Right lobe of liver (tissue), 6 donors: ENCODE results near the gene ACSL6. TPM values are rescaled to one million over a fixed set of nuclear protein-coding genes. Genes with fewer than 3 reads are reported as not detected.
A peak's percentile ranks its signal among the peaks of the same experiment; 100 is the strongest.

Experiments
- ATAC-seq, 4 donors: fragments of 200-7000 bp; cut with Tn5 transposase; one replicate each; pipeline ENCODE4 v1.9.1; 2020; ENCODE audit warnings: mild to moderate bottlenecking in 4 of 4, moderate library complexity in 4 of 4
- DNase-seq, 3 donors: peaks; one replicate each; pipeline ENCODE4 v3.0.0-alpha.2; 2020
- H3K27ac ChIP-seq, 3 donors: fragments of 200-600 bp; one replicate each; pipeline ENCODE4 v1.8.0; 2022
- H3K27me3 ChIP-seq, 2 donors: fragments of 200-600 bp; one replicate each; pipeline ENCODE4 v1.8.0; 2022
- H3K36me3 ChIP-seq, 4 donors: fragments of 200-600 bp; sonication (generic) in 1 of 4; one replicate each; pipeline versions ENCODE4 v1.5.1 to v1.8.0; 2017 to 2022; ENCODE audit warnings: control low read depth in 1 of 4
- H3K4me1 ChIP-seq, 4 donors: fragments of 200-600 bp; sonication (generic) in 1 of 4; one replicate each; pipeline versions ENCODE4 v1.5.1 to v1.8.0; 2017 to 2022; ENCODE audit warnings: control low read depth in 1 of 4
- H3K4me3 ChIP-seq, 3 donors: fragments of 200-600 bp; one replicate each; pipeline ENCODE4 v1.8.0; 2022
- H3K9me3 ChIP-seq, 4 donors: fragments of 200-600 bp; sonication (generic) in 1 of 4; one replicate each; pipeline versions ENCODE4 v1.5.1 to v1.8.0; 2017 to 2022; ENCODE audit warnings: control low read depth in 1 of 4
- POLR2A ChIP-seq: fragments of 450-650 bp; IDR thresholded peaks from one replicate; pipeline ENCODE4 v1.6.1; 2017; ENCODE audit warnings: antibody characterized with exemption, mild to moderate bottlenecking
- WGBS: methylation state at CpG from one replicate; pipeline ENCODE4 v1.1.6; 2018; ENCODE audit warnings: low coverage, low lambda C conversion rate; ENCODE audit not compliant: insufficient coverage; ENCODE audit errors: missing lambda C conversion rate; 5-methylcytosine and 5-hydroxymethylcytosine counted together
- intact Hi-C, 2 donors: fragments of 100-400 bp; cut with DNase I; formaldehyde crosslinking; loops; one replicate each; pipeline versions ENCODE4 v1.11.2 to v1.14.1; 2022
- total RNA-seq, 6 experiments: library from RNA; depleted of rRNA in 2 of 6; stranded (reverse); fragments of >200 nt in 2 of 6; fragmentation: NEBNext Ultra II Directional in 3 of 6; extraction: Animal tissue kit (Norgen Biotek cat#: 25700) in 3 of 6; gene quantifications; one replicate each; pipeline versions ENCODE4 v1.1.0 to v1.2.4, GENCODE V29; 2016 to 2023
- TF ChIP-seq, protein P1 (sequence below), 4 donors: fragments of 200-600 bp in 3 of 4; fragments of 450-650 bp in 1 of 4; IDR thresholded peaks; one replicate each; pipeline versions ENCODE4 v1.5.1 to v1.8.0; 2016 to 2022; ENCODE audit warnings: antibody characterized with exemption in 4 of 4, mild to moderate bottlenecking in 2 of 4
- donor health status: DM: no; HTN: yes; CAD: no.
- donor health status: DM: no; HTN: no; CAD: no.
- donor health status: DM: no; HTN: no; CAD: no.
- donor health status: DM: no; HTN: yes; CAD: no.
- donor health status: DM: no; HTN: yes; CAD: no.

The ACSL6 gene
- total RNA-seq, 6 experiments from 2014 or later: 1.3 to 6.0 (median 4.6) TPM

GRCh38 chr5:132058646-132059042, 47.2 kb upstream of the ACSL6 start:
- intact Hi-C loops: no loop called here
- Histone ChIP-seq H3K27ac (no peak overlapping the region), H3K4me1 (no peaks in the 10 kb centered on the region), H3K36me3 (no peaks in the 10 kb centered on the region), H3K4me3 (no peak overlapping the region), H3K9me3 (no peaks in the 10 kb centered on the region), H3K27me3 (no peaks in the 10 kb centered on the region)
- ATAC-seq: no peak
- WGBS: 67% methylated on average over 3 of the region's 7 CpGs
- DNase-seq: no peak
- no peak for TF ChIP-seq POLR2A
- TF ChIP-seq, protein P1, sequence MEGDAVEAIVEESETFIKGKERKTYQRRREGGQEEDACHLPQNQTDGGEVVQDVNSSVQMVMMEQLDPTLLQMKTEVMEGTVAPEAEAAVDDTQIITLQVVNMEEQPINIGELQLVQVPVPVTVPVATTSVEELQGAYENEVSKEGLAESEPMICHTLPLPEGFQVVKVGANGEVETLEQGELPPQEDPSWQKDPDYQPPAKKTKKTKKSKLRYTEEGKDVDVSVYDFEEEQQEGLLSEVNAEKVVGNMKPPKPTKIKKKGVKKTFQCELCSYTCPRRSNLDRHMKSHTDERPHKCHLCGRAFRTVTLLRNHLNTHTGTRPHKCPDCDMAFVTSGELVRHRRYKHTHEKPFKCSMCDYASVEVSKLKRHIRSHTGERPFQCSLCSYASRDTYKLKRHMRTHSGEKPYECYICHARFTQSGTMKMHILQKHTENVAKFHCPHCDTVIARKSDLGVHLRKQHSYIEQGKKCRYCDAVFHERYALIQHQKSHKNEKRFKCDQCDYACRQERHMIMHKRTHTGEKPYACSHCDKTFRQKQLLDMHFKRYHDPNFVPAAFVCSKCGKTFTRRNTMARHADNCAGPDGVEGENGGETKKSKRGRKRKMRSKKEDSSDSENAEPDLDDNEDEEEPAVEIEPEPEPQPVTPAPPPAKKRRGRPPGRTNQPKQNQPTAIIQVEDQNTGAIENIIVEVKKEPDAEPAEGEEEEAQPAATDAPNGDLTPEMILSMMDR (IDR thresholded peaks at IDR 0.05): no peak

GRCh38 chr5:132057498-132058255, 46.2 kb upstream of the ACSL6 start:
- no peaks in the 10 kb centered on the region for H3K9me3 ChIP-seq
- no peak for ATAC-seq
- no peak overlapping the region for H3K4me3 ChIP-seq
- DNase-seq: peak in 2 of 3 donors; percentile 2 to 27
- no peaks in the 10 kb centered on the region for H3K4me1 ChIP-seq
- no peaks in the 10 kb centered on the region for H3K27me3 ChIP-seq
- TF ChIP-seq POLR2A: no peak
- TF ChIP-seq, protein P1 (IDR thresholded peaks at IDR 0.05): no peak
- intact Hi-C loops: no loop called here
- no peak overlapping the region for H3K27ac ChIP-seq
- 81% methylated on average over 12 of the region's 12 CpGs for WGBS
- H3K36me3 ChIP-seq: no peaks in the 10 kb centered on the region

DNA sequence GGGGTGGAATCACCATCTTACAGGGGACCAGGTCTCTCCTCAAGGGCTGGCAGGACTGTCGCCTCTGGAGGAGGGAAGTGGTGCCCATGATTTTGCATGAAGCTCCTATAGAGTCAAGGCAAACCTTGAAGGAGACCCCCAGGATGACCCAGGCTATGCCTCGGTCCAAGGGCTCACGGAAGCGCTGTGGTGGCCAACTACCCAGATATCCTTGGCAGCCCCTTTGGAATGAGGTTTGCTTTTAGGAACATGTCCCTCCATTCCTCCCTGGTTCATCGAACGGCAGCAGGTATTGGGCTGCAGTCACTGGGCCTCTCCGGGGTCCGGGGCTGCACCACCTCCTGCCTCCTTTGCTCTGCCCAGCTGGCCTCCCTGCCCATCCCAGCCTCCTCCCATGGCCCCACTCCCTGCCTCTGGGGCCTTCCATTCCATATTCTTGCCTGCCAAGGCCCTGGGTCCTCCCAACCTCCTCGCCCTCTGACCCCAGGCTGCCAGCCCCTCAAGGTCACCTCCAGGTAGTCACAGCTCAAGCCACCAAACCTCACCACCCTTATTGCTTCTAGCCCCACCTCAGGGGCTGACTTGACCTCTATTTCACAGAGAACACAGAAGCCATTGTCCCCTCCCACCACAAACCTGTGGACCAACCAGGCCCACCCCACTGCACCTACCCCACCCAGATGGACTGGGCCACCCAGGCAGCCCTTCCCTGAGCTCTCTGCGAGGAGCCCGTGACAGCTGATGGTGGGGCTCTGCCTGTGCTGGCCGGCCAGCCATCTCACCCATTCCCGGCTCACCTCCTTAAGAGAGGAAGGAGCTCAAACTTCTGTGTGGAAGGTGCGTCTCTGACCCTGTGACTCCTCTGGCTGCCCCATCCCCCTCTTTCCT, 45.4 kb upstream of the ACSL6 start:
- no peaks in the 10 kb centered on the region for H3K27me3 ChIP-seq
- TF ChIP-seq POLR2A: no peak
- TF ChIP-seq, protein P1 (IDR thresholded peaks at IDR 0.05): no peak
- no peaks in the 10 kb centered on the region for H3K4me1 ChIP-seq
- 87% methylated on average over 3 of the region's 14 CpGs for WGBS
- ATAC-seq (no peak), DNase-seq (peak; percentile 9 to 43 (median 34))
- no peak overlapping the region for H3K27ac ChIP-seq
- no peaks in the 10 kb centered on the region for H3K36me3 ChIP-seq
- no peaks in the 10 kb centered on the region for H3K9me3 ChIP-seq
- no peak overlapping the region for H3K4me3 ChIP-seq
- intact Hi-C loops: no loop called here

DNA sequence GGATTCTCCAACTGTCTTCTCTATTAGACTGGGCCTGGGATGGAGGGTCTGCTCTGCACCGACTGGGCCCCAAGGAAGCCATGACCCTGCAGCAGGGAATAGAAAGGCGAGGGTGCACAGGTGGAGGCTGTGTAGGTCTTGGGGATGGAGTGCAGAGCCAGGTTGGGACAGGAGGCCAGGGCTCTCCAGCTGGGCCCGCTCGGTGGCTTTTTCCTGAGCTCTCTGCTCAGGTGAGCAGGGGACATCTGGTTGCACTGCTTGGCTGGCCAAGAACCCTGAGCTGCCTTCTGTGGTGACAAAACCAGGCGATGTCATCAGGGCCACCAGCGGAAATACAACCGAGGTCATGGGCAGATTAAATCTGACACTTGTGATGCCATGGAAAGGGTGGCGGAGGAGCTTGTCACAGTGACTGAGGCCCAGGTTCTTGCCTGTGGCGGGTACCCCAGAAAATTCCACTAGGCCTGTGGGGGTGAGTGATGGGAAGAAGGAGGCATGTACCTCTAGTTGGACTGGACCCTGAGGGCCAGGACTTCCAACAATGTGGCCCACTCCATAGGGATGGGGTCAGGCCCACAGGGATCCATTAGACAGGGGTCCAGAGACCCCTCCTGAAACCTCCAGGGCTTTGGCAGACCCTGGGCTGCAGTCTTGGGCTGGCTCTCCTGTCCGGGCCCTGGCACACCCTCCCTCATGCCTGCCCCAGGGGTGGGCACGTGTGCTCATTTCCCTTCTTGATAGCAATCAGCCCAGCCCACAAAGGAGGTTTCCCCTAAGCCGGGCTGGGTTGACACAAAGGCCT, 44.6 kb upstream of the ACSL6 start:
- ATAC-seq: peak in 2 of 4 donors; percentile 17 to 21

More for the DNA sequence above, 44.6 kb upstream of the ACSL6 start:
- peak in 2 of 3 donors; percentile 34 to 45 for DNase-seq
- Histone ChIP-seq H3K27ac (no peak overlapping the region), H3K27me3 (no peaks in the 10 kb centered on the region), H3K9me3 (no peaks in the 10 kb centered on the region), H3K4me3 (no peak overlapping the region), H3K4me1 (no peaks in the 10 kb centered on the region), H3K36me3 (no peaks in the 10 kb centered on the region)
- WGBS: 81% methylated on average over 4 of the region's 12 CpGs
- TF ChIP-seq, protein P1 (IDR thresholded peaks at IDR 0.05): no peak
- TF ChIP-seq POLR2A: no peak
- intact Hi-C loops: no loop called here
